Kidney (tissue), 14 donors: ENCODE data around the gene ZFAND3. TPM values are rescaled to one million over a fixed set of nuclear protein-coding genes. Genes with fewer than 3 reads are reported as not detected.
A peak's percentile ranks its signal among the peaks of the same experiment; 100 is the strongest.
"Not testable (repeated sequence)": the region's sequence is repeated elsewhere in the genome, so short reads cannot be mapped to it uniquely, and the experiment has no call there.

Experiments
- DNase-seq, 5 donors: peaks; one replicate each; pipeline ENCODE4 v3.0.0-alpha.2; 2013 to 2020
- FAIRE-seq: peaks from 2 replicates; lab custom pipeline; 2012; peaks lifted over from hg19 to GRCh38; lab: Jason Lieb, UNC
- H3K27ac ChIP-seq, 2 donors: one replicate each; pipeline ENCODE4 v1.7.0; 2013; ENCODE audit warnings: low read depth in 2 of 2, low read length in 2 of 2, inconsistent platforms in 1 of 2
- H3K27me3 ChIP-seq: one replicate; pipeline ENCODE4 v1.7.1; 2013; ENCODE audit warnings: low read length, inconsistent platforms; ENCODE audit not compliant: control insufficient read depth, insufficient read depth
- H3K36me3 ChIP-seq, 3 donors: one replicate each; pipeline versions ENCODE4 v1.7.0 to v1.7.1; 2013; ENCODE audit warnings: low read length in 3 of 3, control low read depth in 1 of 3, inconsistent platforms in 1 of 3; ENCODE audit not compliant: insufficient read depth in 3 of 3, control insufficient read depth in 2 of 3
- H3K4me1 ChIP-seq, 3 donors: one replicate each; pipeline versions ENCODE4 v1.7.0 to v1.7.1; 2013; ENCODE audit warnings: low read length in 3 of 3, inconsistent platforms in 1 of 3, low read depth in 1 of 3; ENCODE audit not compliant: control insufficient read depth in 2 of 3, insufficient read depth in 2 of 3
- H3K4me3 ChIP-seq, 3 donors: one replicate each; pipeline versions ENCODE4 v1.7.0 to v1.8.1; 2013; ENCODE audit warnings: low read length in 3 of 3, control low read depth in 1 of 3, inconsistent platforms in 1 of 3
- H3K9ac ChIP-seq, 3 donors: one replicate each; pipeline versions ENCODE4 v1.7.0 to v1.7.1; 2013; ENCODE audit warnings: low read length in 3 of 3, control low read depth in 1 of 3, inconsistent platforms in 1 of 3
- H3K9me3 ChIP-seq, 3 donors: one replicate each; pipeline versions ENCODE4 v1.7.0 to v1.7.1; 2013; ENCODE audit warnings: low read length in 3 of 3, control low read depth in 1 of 3, inconsistent platforms in 1 of 3; ENCODE audit not compliant: control insufficient read depth in 2 of 3, insufficient read depth in 1 of 3
- CTCF ChIP-seq: IDR thresholded peaks from 3 replicates; pipeline ENCODE4 v1.5.1; 2012; ENCODE audit warnings: mild to moderate bottlenecking, moderate library complexity, borderline replicate concordance; ENCODE audit not compliant: insufficient read depth; ENCODE audit errors: extremely low read depth
- intact Hi-C: fragments of 100-400 bp; cut with DNase I; formaldehyde crosslinking; loops from one replicate; pipeline ENCODE4 v1.11.1; 2022
- polyA plus RNA-seq: library from polyadenylated mRNA; stranded (reverse); fragments of 350-450 nt; fragmentation: Illumina TruSeq; extraction: RNeasy Lipid Tissue Mini Kit (QIAGEN cat#74804); gene quantifications from one replicate; pipeline ENCODE4 v1.2.3, GENCODE V29; 2014; ENCODE audit warnings: low read depth, low replicate concordance; ENCODE audit not compliant: insufficient read depth
- total RNA-seq: library from RNA; stranded (reverse); fragmentation: NEBNext Ultra II Directional; extraction: Animal tissue kit (Norgen Biotek cat#: 25700); gene quantifications from one replicate; pipeline ENCODE4 v1.2.1, GENCODE V29; 2021
- donor health status: control.
- donor health status: control.
- donor health status: control.
- donor health status: control.
- donor health status: control.
- donor health status: DM: yes; HTN: yes; CAD: no.
- donor health status: Normal renal cell carcinoma (clear cell type).

Gene ZFAND3
- total and polyA plus RNA-seq, 2 donors from 2014 or later = 44.6 to 104 TPM

- Histone ChIP-seq H3K27me3 (no peaks in the 10 kb centered on the region), H3K27ac (no peak overlapping the region), H3K4me1 (peaks cover 7 to 17% (median 7%) of the 10 kb centered on the region in 3 donors), H3K9ac (no peak overlapping the region), H3K9me3 (no peaks in the 10 kb centered on the region), H3K4me3 (no peak overlapping the region), H3K36me3 (no peaks in the 10 kb centered on the region)
- FAIRE-seq = no peak
- no peak for DNase-seq
- intact Hi-C loops = no loop called here
- no peak for TF ChIP-seq CTCF
Measured at GRCh38 chr6:37992749-37993148, 173.2 kb downstream of the ZFAND3 start.

- H3K36me3 ChIP-seq, H3K27ac ChIP-seq: not testable (repeated sequence)
- peak; percentile 80 for FAIRE-seq
Measured at GRCh38 chr6:37993194-37993593, 173.7 kb downstream of the ZFAND3 start.

DNA sequence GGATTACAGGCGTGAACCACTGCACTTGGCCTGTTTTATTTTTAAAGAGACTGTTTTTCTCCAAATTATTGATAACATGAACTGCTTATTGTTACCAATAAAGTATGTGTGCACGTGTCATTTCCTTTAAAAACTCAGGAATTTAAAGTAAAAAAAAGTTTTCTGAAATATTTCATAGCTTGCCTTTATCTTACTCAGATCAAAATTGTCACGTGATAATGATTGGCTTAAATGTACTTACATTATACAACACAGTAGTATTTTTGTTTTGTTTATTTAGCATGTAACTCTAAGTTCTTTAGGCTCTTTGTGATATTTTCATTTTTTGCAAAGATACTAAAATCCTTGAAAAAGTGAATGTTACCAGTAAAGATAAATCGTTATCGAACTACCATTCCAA lies 174.1 kb downstream of the ZFAND3 start:
- Histone ChIP-seq H3K27me3 (no peaks in the 10 kb centered on the region), H3K27ac (no peak overlapping the region), H3K9me3 (no peaks in the 10 kb centered on the region), H3K36me3 (no peaks in the 10 kb centered on the region), H3K4me3 (no peak overlapping the region), H3K9ac (no peak overlapping the region), H3K4me1 (peaks cover 2 to 9% (median 7%) of the 10 kb centered on the region in 3 donors)
- FAIRE-seq (no peak), DNase-seq (no peak)
- no peak for TF ChIP-seq CTCF
- intact Hi-C loops = no loop called here

More at GRCh38 chr6:37993194-37993593, 173.7 kb downstream of the ZFAND3 start:
- H3K9me3 ChIP-seq, H3K4me3 ChIP-seq, DNase-seq, H3K27me3 ChIP-seq, H3K9ac ChIP-seq, intact Hi-C loops: not testable (repeated sequence)
- peaks cover 5 to 13% (median 7%) of the 10 kb centered on the region in 3 donors for H3K4me1 ChIP-seq

GRCh38 chr6:37994223-37994622 lies 174.7 kb downstream of the ZFAND3 start:
- no peaks in the 10 kb centered on the region for H3K27me3 ChIP-seq
- H3K4me3 ChIP-seq = no peak overlapping the region
- no peaks in the 10 kb centered on the region for H3K9me3 ChIP-seq
- no peak overlapping the region for H3K27ac ChIP-seq
- H3K36me3 ChIP-seq = no peaks in the 10 kb centered on the region
- no peak overlapping the region for H3K9ac ChIP-seq
- peak in 2 of 5 donors; percentile 26 to 33 for DNase-seq
- peaks cover 2 to 8% (median 7%) of the 10 kb centered on the region in 3 donors for H3K4me1 ChIP-seq
- TF ChIP-seq CTCF = no peak
- intact Hi-C loops = no loop called here
- FAIRE-seq = no peak
